Muscle of leg (tissue), 11 donors: ENCODE measurements around the gene TBL1X. TPM values are rescaled to one million over a fixed set of nuclear protein-coding genes. Genes with fewer than 3 reads are reported as not detected.

Experiments used
- DNase-seq: peaks from one replicate; pipeline ENCODE4 v3.0.0; 2013
- H3K27ac ChIP-seq: one replicate; pipeline ENCODE4 v1.5.1; 2013; ENCODE audit warnings: mild to moderate bottlenecking, low read length, control low read depth
- H3K27me3 ChIP-seq: one replicate; pipeline ENCODE4 v1.6.1; 2013; ENCODE audit warnings: low read length; ENCODE audit not compliant: control insufficient read depth, insufficient read depth
- H3K36me3 ChIP-seq: one replicate; pipeline ENCODE4 v1.6.1; 2013; ENCODE audit warnings: low read length; ENCODE audit not compliant: control insufficient read depth, insufficient read depth
- H3K4me1 ChIP-seq: one replicate; pipeline ENCODE4 v1.6.1; 2013; ENCODE audit warnings: low read length; ENCODE audit not compliant: control insufficient read depth, insufficient read depth
- H3K4me3 ChIP-seq: one replicate; pipeline ENCODE4 v1.5.1; 2013; ENCODE audit warnings: low read length, control low read depth
- H3K9me3 ChIP-seq: replicated peaks from 2 replicates; pipeline ENCODE4 v1.6.1; 2013; ENCODE audit warnings: low read depth, low read length; ENCODE audit not compliant: control insufficient read depth
- WGBS: methylation state at CpG from one replicate; pipeline ENCODE4 v1.1.5; 2013; ENCODE audit warnings: missing lambda C conversion rate; ENCODE audit not compliant: insufficient coverage; 5-methylcytosine and 5-hydroxymethylcytosine counted together
- polyA plus RNA-seq, 8 donors: library from polyadenylated mRNA; unstranded; fragments of 120-200 nt; gene quantifications; one replicate each; pipeline versions ENCODE4 v1.2.1 to v1.2.3, GENCODE V29; 2013; ENCODE audit warnings: inconsistent platforms in 1 of 8, low replicate concordance in 1 of 8; ENCODE audit not compliant: insufficient read length in 8 of 8, insufficient read depth in 1 of 8
- total RNA-seq: library from RNA; stranded (reverse); fragments of 120-200 nt; gene quantifications from one replicate; pipeline ENCODE4 v1.2.4, GENCODE V29; 2013

The TBL1X gene
- total and polyA plus RNA-seq, 9 donors = 7.1 to 19.0 (median 12.1) TPM

GRCh38 chrX:9704876-9705465 lies 240.1 kb downstream of the TBL1X start:
- Histone ChIP-seq H3K36me3 (peaks cover 10% of the 10 kb centered on the region), H3K9me3 (peaks cover 6% of the 10 kb centered on the region), H3K27ac (no peak overlapping the region), H3K4me1 (peaks cover 4% of the 10 kb centered on the region), H3K27me3 (peaks cover 15% of the 10 kb centered on the region), H3K4me3 (no peak overlapping the region)
- DNase-seq = no peak
- WGBS = 90% methylated on average over 4 of the region's 6 CpGs

DNA sequence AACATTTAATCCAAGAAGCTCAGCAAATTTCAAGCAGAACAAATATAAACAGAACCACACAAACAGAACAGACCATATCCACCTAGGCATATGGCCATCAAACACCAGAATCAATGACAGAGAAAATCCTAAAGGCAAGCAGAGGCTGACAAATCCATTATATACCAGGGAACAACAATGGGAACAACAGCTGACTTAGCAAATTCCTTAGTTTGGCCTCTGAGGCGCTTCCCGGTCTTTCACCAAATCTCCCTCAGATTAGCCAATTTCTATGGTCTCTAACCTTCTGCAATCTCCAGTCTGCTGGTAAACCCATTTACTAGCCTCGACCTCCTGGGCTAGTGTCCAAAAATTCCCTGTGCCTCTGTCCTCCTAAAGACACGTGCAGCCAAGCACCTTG lies 241.6 kb downstream of the TBL1X start:
- no peak overlapping the region for H3K27ac ChIP-seq
- peaks cover 11% of the 10 kb centered on the region for H3K36me3 ChIP-seq
- peaks cover 12% of the 10 kb centered on the region for H3K27me3 ChIP-seq
- no peak for DNase-seq
- H3K4me1 ChIP-seq = peaks cover 4% of the 10 kb centered on the region
- no peak overlapping the region for H3K4me3 ChIP-seq
- peaks cover 6% of the 10 kb centered on the region for H3K9me3 ChIP-seq
- 54% methylated on average over 4 of the region's 4 CpGs for WGBS

GRCh38 chrX:9707306-9708033 lies 242.6 kb downstream of the TBL1X start:
- H3K9me3 ChIP-seq = peaks cover 6% of the 10 kb centered on the region
- H3K36me3 ChIP-seq = peaks cover 14% of the 10 kb centered on the region
- 60% methylated on average over 10 of the region's 13 CpGs for WGBS
- H3K4me3 ChIP-seq = no peak overlapping the region
- peak; percentile 31 for DNase-seq
- peaks cover 4% of the 10 kb centered on the region for H3K4me1 ChIP-seq
- H3K27me3 ChIP-seq = peaks cover 11% of the 10 kb centered on the region
- H3K27ac ChIP-seq = no peak overlapping the region

DNA sequence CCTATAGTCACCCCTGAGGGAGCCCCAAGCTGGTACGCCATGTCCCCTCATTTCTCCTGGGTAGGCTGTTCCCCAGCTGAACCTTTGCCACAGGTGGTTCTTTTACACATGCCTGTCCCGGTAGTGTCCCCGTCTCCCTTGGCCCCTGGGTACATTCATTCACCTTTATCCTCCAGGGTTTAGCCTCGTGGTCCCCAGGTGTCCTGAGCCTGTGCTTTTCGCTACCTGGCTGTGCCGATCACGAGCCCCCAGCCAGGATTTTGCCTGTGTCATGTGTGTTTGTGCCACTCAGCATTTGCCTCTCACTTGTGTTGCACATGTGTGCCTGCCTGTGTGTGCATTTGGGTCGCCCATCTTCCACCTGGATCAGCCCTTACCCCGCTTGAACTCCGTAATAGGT lies 243.2 kb downstream of the TBL1X start:
- Histone ChIP-seq H3K36me3 (peaks cover 14% of the 10 kb centered on the region), H3K27ac (no peak overlapping the region), H3K27me3 (peaks cover 11% of the 10 kb centered on the region), H3K4me3 (no peak overlapping the region), H3K4me1 (peaks cover 4% of the 10 kb centered on the region), H3K9me3 (peaks cover 6% of the 10 kb centered on the region)
- 86% methylated on average over 6 of the region's 10 CpGs for WGBS
- no peak for DNase-seq

DNA sequence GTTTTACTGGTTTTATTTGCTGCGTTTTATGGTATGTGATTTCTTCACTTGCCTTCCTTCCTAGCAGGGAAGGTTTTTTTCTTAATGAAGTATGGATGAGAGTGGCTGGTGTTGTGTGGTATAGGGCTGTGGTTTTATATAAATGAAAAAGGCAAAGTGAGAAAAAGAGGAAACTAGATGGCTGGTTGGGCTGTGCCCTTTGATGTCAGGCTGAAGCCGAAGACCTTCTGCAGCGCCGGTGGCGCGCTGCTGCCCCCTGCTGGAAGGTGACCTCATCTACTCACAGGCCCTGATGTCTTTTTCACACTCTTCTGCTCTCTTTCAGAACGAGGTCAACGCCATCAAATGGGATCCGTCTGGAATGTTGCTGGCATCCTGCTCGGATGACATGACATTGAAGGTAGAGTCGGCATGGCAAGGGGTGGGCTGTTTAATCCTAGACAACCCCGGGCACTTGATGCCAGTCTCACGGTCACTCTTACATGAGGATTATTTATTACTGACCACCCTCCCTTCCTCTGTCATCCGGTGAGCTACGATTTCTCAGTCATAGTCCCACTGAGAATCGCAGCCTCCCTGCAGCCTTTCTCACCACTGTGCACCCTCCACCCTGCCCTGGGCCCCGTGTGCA lies 244.2 kb downstream of the TBL1X start:
- Histone ChIP-seq H3K36me3 (peaks cover 14% of the 10 kb centered on the region), H3K4me3 (no peak overlapping the region), H3K4me1 (peaks cover 4% of the 10 kb centered on the region), H3K27ac (no peak overlapping the region), H3K9me3 (peaks cover 6% of the 10 kb centered on the region), H3K27me3 (peaks cover 11% of the 10 kb centered on the region)
- DNase-seq = peak; percentile 80
- WGBS = 32% methylated on average over 12 of the region's 17 CpGs

GRCh38 chrX:9710332-9710731 lies 245.5 kb downstream of the TBL1X start:
- Histone ChIP-seq H3K4me3 (no peak overlapping the region), H3K27ac (no peak overlapping the region), H3K9me3 (peaks cover under 1% of the 10 kb centered on the region), H3K27me3 (peaks cover 13% of the 10 kb centered on the region), H3K4me1 (peaks cover 4% of the 10 kb centered on the region), H3K36me3 (peaks cover 25% of the 10 kb centered on the region)
- DNase-seq = no peak
- no CpG with 5 or more reads among the region's 8 CpGs for WGBS

- peaks cover 14% of the 10 kb centered on the region for H3K9me3 ChIP-seq
- H3K4me1 ChIP-seq = no peaks in the 10 kb centered on the region
- no peak overlapping the region for H3K27ac ChIP-seq
- no peak overlapping the region for H3K4me3 ChIP-seq
- peaks cover 6% of the 10 kb centered on the region for H3K27me3 ChIP-seq
- H3K36me3 ChIP-seq = peaks cover 38% of the 10 kb centered on the region
- no peak for DNase-seq
- 94% methylated on average over 18 of the region's 21 CpGs for WGBS
Measured at GRCh38 chrX:9717376-9717775, 252.5 kb downstream of the TBL1X start.

GRCh38 chrX:9724711-9725110 lies 259.9 kb downstream of the TBL1X start:
- no CpG with 5 or more reads among the region's 2 CpGs for WGBS

DNA sequence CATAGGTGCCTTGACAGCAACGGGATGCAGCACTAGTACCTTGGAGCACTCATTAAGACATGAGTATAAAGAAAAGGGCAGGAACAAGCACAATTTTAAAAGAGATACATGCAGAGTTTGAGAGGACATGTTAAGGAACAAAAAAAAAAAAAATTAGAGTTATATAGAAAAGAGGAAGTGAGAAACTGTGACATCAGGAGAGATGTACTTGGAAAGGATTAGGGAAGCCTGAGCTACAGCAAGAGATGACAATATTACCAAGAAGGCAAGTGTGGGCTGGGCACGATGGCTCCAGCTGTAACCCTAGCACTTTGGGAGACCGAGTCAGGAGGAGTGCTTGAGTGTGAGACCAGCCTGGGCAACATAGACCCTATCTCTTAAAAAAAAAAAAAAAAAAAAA lies 263.4 kb downstream of the TBL1X start:
- H3K36me3 ChIP-seq = no peaks in the 10 kb centered on the region
- no CpG with 5 or more reads among the region's 3 CpGs for WGBS
- DNase-seq = no peak
- H3K27me3 ChIP-seq = peaks cover 5% of the 10 kb centered on the region
- H3K4me1 ChIP-seq = no peaks in the 10 kb centered on the region
- peaks cover 25% of the 10 kb centered on the region for H3K9me3 ChIP-seq
- H3K4me3 ChIP-seq = no peak overlapping the region
- H3K27ac ChIP-seq = no peak overlapping the region

More at GRCh38 chrX:9724711-9725110, 259.9 kb downstream of the TBL1X start:
- peaks cover 40% of the 10 kb centered on the region for H3K9me3 ChIP-seq
- DNase-seq = no peak
- no peak overlapping the region for H3K27ac ChIP-seq
- H3K4me1 ChIP-seq = no peaks in the 10 kb centered on the region
- H3K36me3 ChIP-seq = no peaks in the 10 kb centered on the region
- peaks cover 11% of the 10 kb centered on the region for H3K27me3 ChIP-seq
- no peak overlapping the region for H3K4me3 ChIP-seq

DNA sequence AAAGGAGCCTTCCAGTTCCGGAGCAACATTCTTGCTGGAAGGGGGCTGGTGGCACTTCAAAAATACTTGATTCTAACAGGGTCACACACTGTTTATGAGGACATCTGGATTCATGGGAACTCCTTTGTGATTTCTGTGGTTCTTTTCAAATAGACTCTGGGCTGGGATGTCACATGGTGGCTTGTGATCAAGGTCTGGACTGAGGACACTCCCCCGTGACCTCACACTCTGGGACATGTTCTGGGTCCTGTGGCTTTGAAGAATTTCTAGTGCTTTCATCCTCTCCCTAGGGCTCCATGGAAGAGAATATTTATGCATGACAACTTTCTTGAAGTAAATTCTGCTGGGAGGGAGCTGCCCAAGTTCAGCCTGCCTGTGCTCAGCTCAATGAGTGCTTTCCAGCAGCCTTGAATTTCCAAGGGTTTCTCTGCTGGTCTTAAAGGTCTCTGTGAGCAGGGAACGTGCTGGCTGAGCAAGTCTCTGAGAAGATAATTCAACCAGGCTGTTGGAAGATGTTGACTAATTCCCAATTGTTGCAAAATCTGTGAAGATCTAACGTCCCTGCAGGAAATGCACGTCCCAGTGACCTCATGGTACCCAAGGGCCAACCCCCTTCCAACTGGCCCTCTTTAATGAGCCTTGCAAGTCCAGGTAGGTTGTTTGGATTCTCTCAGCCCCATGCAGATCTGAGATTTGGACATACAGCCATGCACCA lies 264.5 kb downstream of the TBL1X start:
- Histone ChIP-seq H3K4me3 (no peak overlapping the region), H3K27me3 (peaks cover 5% of the 10 kb centered on the region), H3K4me1 (no peaks in the 10 kb centered on the region), H3K9me3 (peaks cover 20% of the 10 kb centered on the region), H3K27ac (no peak overlapping the region), H3K36me3 (no peaks in the 10 kb centered on the region)
- WGBS = 53% methylated on average over 4 of the region's 5 CpGs
- DNase-seq = no peak
